HepG2 (cell line): Measurements from ENCODE around the gene KAZN. TPM values are rescaled to one million over a fixed set of nuclear protein-coding genes. Genes with fewer than 3 reads are reported as not detected.

Experiments used
- ATAC-seq: fragments of 200-7000 bp; cut with Tn5 transposase; 3 replicates; pipeline ENCODE4 v1.9.1; 2020; ENCODE audit warnings: mild to moderate bottlenecking, moderate library complexity
- BruUV-seq: library from RNA; stranded (reverse); fragments of 400-500 nt; replicated peaks from 2 replicates; lab custom pipeline; 2021; lab: Mats Ljungman, UMichigan
- CTCF ChIA-PET: fragments of 300-600 bp; formaldehyde crosslinking; extraction: SDS; loops from one replicate; lab custom pipeline; 2021; ENCODE audit warnings: low total read pairs, inconsistent platforms, low intra/inter-chr PET ratio; lab: Yijun Ruan, JAX
- POLR2A ChIA-PET: fragments of 350-600 bp; sonication (Branson Sonifier 250); formaldehyde crosslinking; loops from one replicate; lab custom pipeline; 2020; ENCODE audit warnings: antibody characterized with exemption, inconsistent platforms; lab: Yijun Ruan, JAX
- DNase-seq: peaks from one replicate; pipeline ENCODE4 v3.0.0-alpha.2; 2015; ENCODE audit warnings: low spot score
- FAIRE-seq: peaks from 3 replicates; lab custom pipeline; 2011; peaks lifted over from hg19 to GRCh38; lab: Jason Lieb, UNC
- H2AFZ ChIP-seq: one replicate; pipeline ENCODE4 v1.6.1; 2011; ENCODE audit warnings: low read length, inconsistent platforms
- H3K27ac ChIP-seq: fragments of 300-600 bp; 3 replicates; pipeline ENCODE4 v1.8.0; 2011; ENCODE audit warnings: mixed run types, mild to moderate bottlenecking, mixed read lengths, low read length, inconsistent platforms; ENCODE audit not compliant: insufficient read depth; ENCODE audit errors: extremely low read length
- H3K27me3 ChIP-seq, 2 experiments: fragments of 200-600 bp in 1 of 2; 2 replicates in 1 of 2; 3 replicates in 1 of 2; pipeline versions ENCODE4 v1.6.0 to v1.8.0; 2011; ENCODE audit warnings: low read length in 2 of 2, mild to moderate bottlenecking in 2 of 2, moderate library complexity in 2 of 2, inconsistent platforms in 1 of 2; ENCODE audit not compliant: insufficient read depth in 2 of 2, control insufficient read depth in 1 of 2
- H3K36me3 ChIP-seq, 2 experiments: fragments of 200-600 bp in 1 of 2; replicated peaks in 1 of 2; 2 replicates in 1 of 2; 3 replicates in 1 of 2; pipeline versions ENCODE4 v1.5.1 to v1.8.0; 2011; ENCODE audit warnings: low read length in 2 of 2, inconsistent platforms in 1 of 2; ENCODE audit not compliant: insufficient read depth in 2 of 2, control insufficient read depth in 1 of 2
- H3K4me1 ChIP-seq: 2 replicates; pipeline ENCODE4 v1.5.1; 2012; ENCODE audit warnings: low read length, inconsistent platforms; ENCODE audit not compliant: insufficient read depth
- H3K4me2 ChIP-seq: 2 replicates; pipeline ENCODE4 v1.6.0; 2011; ENCODE audit warnings: low read depth, low read length, inconsistent platforms
- H3K4me3 ChIP-seq, 3 experiments: fragments of 200-600 bp in 1 of 3; sonication (generic), shearing (Covaris generic) in 1 of 3; replicated peaks in 1 of 3; 2 replicates each; pipeline ENCODE4 v1.5.1; 2011 to 2016; ENCODE audit warnings: low read length in 3 of 3, inconsistent platforms in 2 of 3, low read depth in 2 of 3, mild to moderate bottlenecking in 2 of 3, control low read depth in 1 of 3, mixed read lengths in 1 of 3; ENCODE audit not compliant: insufficient read depth in 1 of 3
- H3K79me2 ChIP-seq: one replicate; pipeline ENCODE4 v1.6.1; 2011; ENCODE audit warnings: low read length, inconsistent platforms; ENCODE audit not compliant: insufficient read depth
- H3K9ac ChIP-seq: 2 replicates; pipeline ENCODE4 v1.6.0; 2011; ENCODE audit warnings: mild to moderate bottlenecking, low read depth, low read length, inconsistent platforms; ENCODE audit not compliant: insufficient read depth
- H3K9me3 ChIP-seq: 2 replicates; pipeline ENCODE4 v1.5.1; 2012; ENCODE audit warnings: mild to moderate bottlenecking, low read length
- H4K20me1 ChIP-seq: 2 replicates; pipeline ENCODE4 v1.6.0; 2011; ENCODE audit warnings: inconsistent platforms, mild to moderate bottlenecking, low read length, moderate library complexity; ENCODE audit not compliant: insufficient read depth
- FOSL2 ChIP-seq: sonication (generic); formaldehyde crosslinking; IDR thresholded peaks from 2 replicates; pipeline ENCODE4 v1.4.0; 2020; ENCODE audit warnings: missing genetic modification reagents
- GABPA ChIP-seq, 2 experiments: IDR thresholded peaks; 2 replicates each; pipeline ENCODE4 v1.6.1; 2011 to 2016; ENCODE audit warnings: low read depth in 2 of 2, low read length in 1 of 2, missing biosample characterization in 1 of 2, missing genetic modification characterization in 1 of 2
- GMEB1 ChIP-seq: sonication (generic); formaldehyde crosslinking; IDR thresholded peaks from 2 replicates; pipeline ENCODE4 v1.5.1; 2020; ENCODE audit warnings: missing genetic modification reagents, mild to moderate bottlenecking, borderline replicate concordance
- HDAC6 ChIP-seq: fragments of 200-600 bp; sonication (generic); IDR thresholded peaks from 2 replicates; pipeline ENCODE4 v1.7.0; 2017; ENCODE audit warnings: mild to moderate bottlenecking, antibody characterized with exemption, low read length, low read depth
- HOMEZ ChIP-seq: IDR thresholded peaks from 2 replicates; pipeline ENCODE4 v1.6.1; 2016; ENCODE audit warnings: low read depth
- KDM3A ChIP-seq: IDR thresholded peaks from 2 replicates; pipeline ENCODE4 v1.6.1; 2018; ENCODE audit warnings: low read depth, missing compliant biosample characterization
- NFE2L1 ChIP-seq: sonication (generic); formaldehyde crosslinking; IDR thresholded peaks from 2 replicates; pipeline ENCODE4 v1.4.0; 2020; ENCODE audit warnings: missing genetic modification reagents, mild to moderate bottlenecking, borderline replicate concordance
- SMAD1 ChIP-seq: sonication (generic); formaldehyde crosslinking; IDR thresholded peaks from 2 replicates; pipeline ENCODE4 v1.4.0; 2020; ENCODE audit warnings: missing genetic modification reagents, low read depth, mild to moderate bottlenecking, borderline replicate concordance
- YY1 ChIP-seq: IDR thresholded peaks from 2 replicates; pipeline ENCODE4 v1.6.1; 2011; ENCODE audit warnings: low read length, low read depth, moderate library complexity, mild to moderate bottlenecking; ENCODE audit not compliant: insufficient read depth, insufficient replicate concordance
- ZBTB42 ChIP-seq: sonication (generic); formaldehyde crosslinking; IDR thresholded peaks from 2 replicates; pipeline ENCODE4 v1.5.0; 2020; ENCODE audit warnings: mild to moderate bottlenecking, missing genetic modification reagents
- ZNF362 ChIP-seq: sonication (generic); formaldehyde crosslinking; IDR thresholded peaks from 2 replicates; pipeline ENCODE4 v1.4.0; 2020; ENCODE audit warnings: missing genetic modification reagents, mild to moderate bottlenecking, borderline replicate concordance
- ZNF468 ChIP-seq: sonication (generic); formaldehyde crosslinking; IDR thresholded peaks from 2 replicates; pipeline ENCODE4 v1.8.0; 2022; ENCODE audit warnings: mild to moderate bottlenecking, moderate library complexity, missing genetic modification reagents
- ZNF574 ChIP-seq: sonication (generic); formaldehyde crosslinking; IDR thresholded peaks from 2 replicates; pipeline ENCODE4 v1.4.0; 2020; ENCODE audit warnings: missing genetic modification reagents
- ZNF703 ChIP-seq: sonication (generic); formaldehyde crosslinking; IDR thresholded peaks from 2 replicates; pipeline ENCODE4 v1.5.1; 2020; ENCODE audit warnings: missing genetic modification reagents, mild to moderate bottlenecking, moderate library complexity, borderline replicate concordance
- ZNF75D ChIP-seq: sonication (generic); formaldehyde crosslinking; IDR thresholded peaks from 2 replicates; pipeline ENCODE4 v1.8.1; 2023; ENCODE audit warnings: missing genetic modification reagents, mild to moderate bottlenecking, borderline replicate concordance
- ZNF841 ChIP-seq: sonication (generic); formaldehyde crosslinking; IDR thresholded peaks from 2 replicates; pipeline ENCODE4 v1.8.1; 2023; ENCODE audit warnings: missing genetic modification reagents, borderline replicate concordance
- ZNF883 ChIP-seq: sonication (generic); formaldehyde crosslinking; IDR thresholded peaks from 2 replicates; pipeline ENCODE4 v1.5.1; 2020; ENCODE audit warnings: mild to moderate bottlenecking, missing genetic modification reagents; ENCODE audit errors: not compliant biosample characterization
- WGBS: methylation state at CpG from one replicate; pipeline ENCODE4 v1.1.6; 2017; ENCODE audit warnings: low lambda C conversion rate; 5-methylcytosine and 5-hydroxymethylcytosine counted together
- in situ Hi-C: cut with HindIII; loops from 2 replicates; pipeline ENCODE4 v1.10.0; 2017; ENCODE audit warnings: low pct_unique_long_range_greater_than_20kb; ENCODE audit not compliant: extremely low pct_ligation_motif_present
- intact Hi-C: fragments of 100-400 bp; cut with micrococcal nuclease; formaldehyde crosslinking; loops from one replicate; pipeline ENCODE4 v1.10.0; 2022; ENCODE audit not compliant: unreplicated experiment
- polyA plus RNA-seq, 8 experiments: library from polyadenylated mRNA; depleted of rRNA in 3 of 8; stranded (reverse) in 7 of 8; unstranded in 1 of 8; fragments of >200 nt; fragmentation: Illumina TruSeq in 4 of 8; extraction: Trizol in 4 of 8; gene quantifications; 2 replicates each; pipeline versions ENCODE4 v1.2.1 to v1.2.3, GENCODE V29; 2011 to 2016; ENCODE audit warnings: low read depth in 4 of 8, missing spikeins in 1 of 8, mixed read lengths in 1 of 8; ENCODE audit not compliant: insufficient read depth in 1 of 8
- total RNA-seq, 5 experiments: library from RNA; depleted of rRNA; stranded (reverse); fragments of >200 nt; fragmentation: Illumina TruSeq; extraction: Trizol; gene quantifications; 2 replicates each; pipeline ENCODE4 v1.2.3, GENCODE V29; 2016; ENCODE audit warnings: low read depth in 1 of 5

KAZN gene
- total and polyA plus RNA-seq, 2 of the 13 experiments (the other 11 are each of a cell fraction or from before 2014, with no cell fraction given), result 10.4 to 13.5 TPM

- Histone ChIP-seq H3K36me3 (no peaks in the 10 kb centered on the region), H3K27me3 (peaks cover 0 to 42% of the 10 kb centered on the region in 2 experiments; a peak in 2 of 5 replicates), H3K79me2 (no peaks in the 10 kb centered on the region), H2AFZ (no peak overlapping the region), H3K4me2 (no peak overlapping the region), H3K27ac (no peak overlapping the region), H3K4me3 (no peak overlapping the region), H3K9ac (no peak overlapping the region), H4K20me1 (no peaks in the 10 kb centered on the region), H3K4me1 (no peaks in the 10 kb centered on the region), H3K9me3 (no peaks in the 10 kb centered on the region)
- POLR2A ChIA-PET, result no interaction called here
- intact Hi-C loops, result no loop called here
- TF ChIP-seq ZNF703 (CRISPR knock-in tag), result no peak
- no peak for TF ChIP-seq GABPA (IDR thresholded peaks at IDR 0.05; ENCODE audit: low read depth, low read length)
- TF ChIP-seq GABPA (CRISPR knock-in tag; IDR thresholded peaks at IDR 0.05; ENCODE audit: low read depth), result no peak
- no peak for TF ChIP-seq GMEB1 (CRISPR knock-in tag)
- TF ChIP-seq KDM3A, result no peak
- no peak for TF ChIP-seq ZNF574
- TF ChIP-seq FOSL2, result no peak
- TF ChIP-seq ZNF75D (CRISPR knock-in tag), result no peak
- no peak for TF ChIP-seq ZNF841 (CRISPR knock-in tag)
- no peak for TF ChIP-seq HOMEZ
- no peak for TF ChIP-seq YY1
- TF ChIP-seq SMAD1 (CRISPR knock-in tag), result no peak
- TF ChIP-seq NFE2L1 (CRISPR knock-in tag), result no peak
- TF ChIP-seq HDAC6, result no peak
- TF ChIP-seq ZNF468 (CRISPR knock-in tag), result no peak
- no peak for TF ChIP-seq ZNF883
- TF ChIP-seq ZNF362 (CRISPR knock-in tag), result no peak
- no peak for TF ChIP-seq ZBTB42 (CRISPR knock-in tag)
- WGBS, result 5% methylated on average over 13 of the region's 16 CpGs
- no peak for FAIRE-seq
- CTCF ChIA-PET, result no interaction called here
- BruUV-seq, result no TSS peak
- DNase-seq, result no peak
- in situ Hi-C loops, result no loop called here
- no peak for ATAC-seq
These were observed 31.0 kb downstream of the KAZN start for GRCh38 chr1:14629363-14630014.
